Neural progenitor cell (in vitro differentiated cells): Measurements from ENCODE around the gene PSMA3. TPM values are rescaled to one million over a fixed set of nuclear protein-coding genes. Genes with fewer than 3 reads are reported as not detected.

Experiments
- DNase-seq: peaks from one replicate; pipeline ENCODE4 v3.0.0-alpha.2; 2016; ENCODE audit warnings: low spot score
- H2AFZ ChIP-seq: fragments of 200-600 bp; sonication (generic); replicated peaks from 2 replicates; pipeline ENCODE4 v1.6.1; 2016; ENCODE audit warnings: antibody characterized with exemption
- H3F3A ChIP-seq: fragments of 200-600 bp; sonication (generic); 2 replicates; pipeline ENCODE4 v1.6.1; 2016; ENCODE audit warnings: antibody characterized with exemption, low read depth
- H3K27ac ChIP-seq: fragments of 200-600 bp; sonication (generic); 2 replicates; pipeline ENCODE4 v1.5.1; 2016; ENCODE audit warnings: mild to moderate bottlenecking
- H3K27me3 ChIP-seq: fragments of 200-600 bp; sonication (generic); 2 replicates; pipeline ENCODE4 v1.6.1; 2016; ENCODE audit warnings: mild to moderate bottlenecking, moderate library complexity
- H3K36me3 ChIP-seq: fragments of 200-600 bp; sonication (generic); 2 replicates; pipeline ENCODE4 v1.5.1; 2016
- H3K4me1 ChIP-seq: fragments of 200-600 bp; sonication (generic); 2 replicates; pipeline ENCODE4 v1.6.1; 2016; ENCODE audit warnings: mixed run types
- H3K4me2 ChIP-seq: fragments of 200-600 bp; sonication (generic); 2 replicates; pipeline ENCODE4 v1.6.1; 2016
- H3K4me3 ChIP-seq: fragments of 200-600 bp; sonication (generic); 2 replicates; pipeline ENCODE4 v1.5.1; 2016
- H3K79me2 ChIP-seq: fragments of 200-600 bp; sonication (generic); 2 replicates; pipeline ENCODE4 v1.6.1; 2016; ENCODE audit warnings: low read depth
- H3K9ac ChIP-seq: fragments of 200-600 bp; sonication (generic); 2 replicates; pipeline ENCODE4 v1.6.1; 2016
- H3K9me3 ChIP-seq: fragments of 200-600 bp; sonication (generic); 2 replicates; pipeline ENCODE4 v1.5.1; 2016; ENCODE audit warnings: low read depth
- H4K20me1 ChIP-seq: fragments of 200-600 bp; sonication (generic); 2 replicates; pipeline ENCODE4 v1.6.1; 2016; ENCODE audit warnings: low read depth
- H3K27ac Mint-ChIP-seq: 3 replicates; pipeline ENCODE4 v1.8.0; 2021; ENCODE audit warnings: mixed read lengths
- H3K27me3 Mint-ChIP-seq: 2 replicates; pipeline ENCODE4 v1.8.0; 2022; ENCODE audit warnings: low read depth, mild to moderate bottlenecking, inconsistent platforms, moderate library complexity, mixed read lengths; ENCODE audit not compliant: insufficient read depth
- H3K36me3 Mint-ChIP-seq: 3 replicates; pipeline ENCODE4 v1.8.0; 2021; ENCODE audit warnings: mixed read lengths
- H3K4me1 Mint-ChIP-seq: 3 replicates; pipeline ENCODE4 v1.8.0; 2021; ENCODE audit warnings: mixed read lengths
- H3K4me3 Mint-ChIP-seq: 3 replicates; pipeline ENCODE4 v1.8.0; 2021; ENCODE audit warnings: mild to moderate bottlenecking, moderate library complexity, mixed read lengths
- H3K9me3 Mint-ChIP-seq: 3 replicates; pipeline ENCODE4 v1.8.0; 2020; ENCODE audit warnings: mixed read lengths
- EZH2 ChIP-seq: fragments of 200-600 bp; sonication (generic); IDR thresholded peaks from 2 replicates; pipeline ENCODE4 v1.6.1; 2017; ENCODE audit warnings: antibody characterized with exemption, mild to moderate bottlenecking, moderate library complexity
- EZH2phosphoT487 ChIP-seq: fragments of 200-600 bp; sonication (generic); IDR thresholded peaks from 2 replicates; pipeline ENCODE4 v1.6.1; 2017; ENCODE audit warnings: antibody characterized with exemption
- total RNA-seq: library from RNA; depleted of rRNA; stranded (reverse); fragments of >200 nt; gene quantifications from 2 replicates; pipeline ENCODE4 v1.2.3, GENCODE V29; 2015; ENCODE audit warnings: low replicate concordance
- TF ChIP-seq, protein P1 (sequence below): fragments of 200-600 bp; sonication (generic); IDR thresholded peaks from 2 replicates; pipeline ENCODE4 v1.5.1; 2017; ENCODE audit warnings: antibody characterized with exemption, mild to moderate bottlenecking

The PSMA3 gene
- total RNA-seq, 1 donor from 2014 or later: 268 TPM

DNA sequence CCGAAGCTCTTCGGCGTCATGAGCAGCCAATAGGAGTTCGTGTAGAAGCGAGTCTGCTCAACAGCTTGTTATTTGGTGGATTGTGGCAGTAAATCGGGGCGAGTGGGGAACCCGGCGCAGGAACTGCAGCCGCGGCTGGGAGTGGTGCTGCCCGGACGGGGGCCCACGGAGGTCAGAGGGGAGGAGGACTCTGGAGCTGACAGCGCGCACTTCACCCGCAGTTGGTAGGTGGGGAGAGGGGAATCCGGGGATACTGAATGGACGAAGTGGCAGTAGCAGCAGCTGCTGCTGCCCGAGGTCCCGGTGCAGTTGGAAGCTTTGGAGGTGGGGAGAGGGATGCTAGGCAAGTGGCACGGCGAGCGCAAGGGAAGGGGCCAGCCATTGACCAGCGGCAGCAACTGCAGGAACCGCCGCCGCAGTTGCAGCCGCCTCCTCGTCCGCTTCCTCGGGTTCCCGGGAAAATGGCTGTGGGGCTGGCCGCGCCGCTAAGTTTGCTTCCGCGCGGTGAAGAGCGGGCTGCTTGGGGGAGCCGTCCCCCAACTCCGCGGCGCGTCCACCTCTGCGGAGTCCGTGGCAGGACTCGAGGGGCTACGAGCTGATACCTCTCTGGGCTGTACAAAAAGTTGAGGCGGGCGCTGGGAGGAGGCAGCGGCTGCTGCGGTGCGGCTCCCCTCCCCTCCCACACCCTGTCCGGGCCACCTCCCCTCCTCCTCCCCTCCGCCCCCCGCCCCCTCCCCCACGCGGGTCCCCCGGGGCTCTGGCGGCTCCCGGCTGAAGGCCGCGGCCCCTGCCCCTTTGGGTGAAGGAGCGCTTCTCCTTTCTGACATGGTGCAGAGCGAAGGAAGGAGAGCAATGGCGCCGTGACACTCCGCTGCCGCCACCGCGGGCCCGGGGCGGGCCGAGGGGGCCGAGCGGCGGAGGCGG is 54.1 kb downstream of the PSMA3 start, which contains the start of gene ARID4A:
TSS of gene ARID4A (plus strand) at position 79 of the 924 bp plus-strand sequence. CDS start 1,300 bp downstream, outside the sequence.
- Histone ChIP-seq H3K9me3 (no peaks in the 10 kb centered on the region), H3K4me3 (peak within 1 kb of the TSS; percentile 89), H3K36me3 (peaks cover 11% of the 10 kb centered on the region), H3K79me2 (peaks cover 76% of the 10 kb centered on the region), H3K4me1 (peaks cover 16% of the 10 kb centered on the region), H3K4me2 (peak within 1 kb of the TSS; percentile 94), H2AFZ (peak within 1 kb of the TSS; percentile 74), H3K9ac (peak within 1 kb of the TSS; percentile 94), H3F3A (peaks cover 15% of the 10 kb centered on the region), H3K27me3 (no peaks in the 10 kb centered on the region), H3K27ac (peak within 1 kb of the TSS; percentile 98), H4K20me1 (peaks cover 29% of the 10 kb centered on the region)
- peak; percentile 63 for DNase-seq
- TF ChIP-seq EZH2 (no peak), EZH2phosphoT487 (no peak)
- TF ChIP-seq, protein P1, sequence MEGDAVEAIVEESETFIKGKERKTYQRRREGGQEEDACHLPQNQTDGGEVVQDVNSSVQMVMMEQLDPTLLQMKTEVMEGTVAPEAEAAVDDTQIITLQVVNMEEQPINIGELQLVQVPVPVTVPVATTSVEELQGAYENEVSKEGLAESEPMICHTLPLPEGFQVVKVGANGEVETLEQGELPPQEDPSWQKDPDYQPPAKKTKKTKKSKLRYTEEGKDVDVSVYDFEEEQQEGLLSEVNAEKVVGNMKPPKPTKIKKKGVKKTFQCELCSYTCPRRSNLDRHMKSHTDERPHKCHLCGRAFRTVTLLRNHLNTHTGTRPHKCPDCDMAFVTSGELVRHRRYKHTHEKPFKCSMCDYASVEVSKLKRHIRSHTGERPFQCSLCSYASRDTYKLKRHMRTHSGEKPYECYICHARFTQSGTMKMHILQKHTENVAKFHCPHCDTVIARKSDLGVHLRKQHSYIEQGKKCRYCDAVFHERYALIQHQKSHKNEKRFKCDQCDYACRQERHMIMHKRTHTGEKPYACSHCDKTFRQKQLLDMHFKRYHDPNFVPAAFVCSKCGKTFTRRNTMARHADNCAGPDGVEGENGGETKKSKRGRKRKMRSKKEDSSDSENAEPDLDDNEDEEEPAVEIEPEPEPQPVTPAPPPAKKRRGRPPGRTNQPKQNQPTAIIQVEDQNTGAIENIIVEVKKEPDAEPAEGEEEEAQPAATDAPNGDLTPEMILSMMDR: no peak
- Mint-ChIP-seq H3K4me1 (peaks cover 29% of the 10 kb centered on the region), H3K27ac (no peak within 1 kb of the TSS), H3K36me3 (peaks cover 28% of the 10 kb centered on the region), H3K4me3 (peak within 1 kb of the TSS; percentile 100), H3K27me3 (peaks cover 2% of the 10 kb centered on the region), H3K9me3 (no peaks in the 10 kb centered on the region)

DNA sequence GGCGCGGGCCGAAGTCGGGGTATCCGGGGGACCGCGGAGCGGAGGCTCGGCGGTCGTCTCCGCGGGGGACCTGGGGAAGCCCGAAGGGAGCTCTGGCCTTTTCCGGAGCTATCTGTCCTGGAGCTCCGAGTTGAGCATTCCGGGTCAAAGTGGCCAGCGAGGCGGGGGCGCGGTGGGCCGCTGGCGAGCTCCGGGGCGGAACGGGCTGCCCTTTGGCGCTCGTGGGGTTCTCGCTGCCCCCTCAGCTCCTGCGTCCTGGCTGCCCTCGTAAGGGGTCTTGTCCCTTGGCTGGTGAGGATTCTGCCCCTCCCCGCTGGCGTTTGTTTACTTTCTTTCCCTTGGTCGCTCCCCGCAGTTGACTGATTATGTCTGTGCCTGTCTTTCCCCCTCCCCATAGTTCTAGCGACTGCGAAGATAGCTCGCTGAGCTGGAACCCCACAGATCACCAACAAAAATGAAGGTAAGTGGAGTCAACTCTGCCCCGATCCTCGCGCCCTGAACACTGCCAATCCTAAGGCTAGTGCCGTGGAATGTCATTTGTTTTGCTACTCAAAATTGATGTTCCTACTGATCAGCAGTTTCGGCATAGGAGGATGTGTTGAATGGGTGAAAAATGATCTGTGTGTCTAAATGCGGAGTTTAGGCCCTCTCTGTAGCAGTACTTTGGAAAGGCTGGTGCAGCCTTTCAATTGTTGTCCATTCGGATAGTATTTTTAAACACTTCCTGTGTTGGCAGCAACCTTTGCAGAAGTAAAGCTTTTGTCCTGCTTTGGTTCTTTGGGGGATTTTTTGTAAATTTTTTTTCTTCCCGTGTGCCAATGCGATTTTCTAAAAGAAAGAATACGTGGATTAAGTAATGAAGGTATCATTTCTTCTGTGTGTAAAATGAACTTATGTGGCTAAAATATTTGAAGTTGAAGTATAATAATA is 55.0 kb downstream of the PSMA3 start:
- H3K4me3 Mint-ChIP-seq: peak overlapping the region; percentile 100
- peaks cover 15% of the 10 kb centered on the region for H3F3A ChIP-seq
- H4K20me1 ChIP-seq: peaks cover 23% of the 10 kb centered on the region
- no peaks in the 10 kb centered on the region for H3K27me3 ChIP-seq
- peak overlapping the region; percentile 96 for H3K27ac Mint-ChIP-seq
- H3K4me1 ChIP-seq: peaks cover 16% of the 10 kb centered on the region
- H3K4me1 Mint-ChIP-seq: peaks cover 27% of the 10 kb centered on the region
- peak; percentile 69 for DNase-seq
- no peaks in the 10 kb centered on the region for H3K9me3 ChIP-seq
- peak overlapping the region; percentile 17 for H3K9ac ChIP-seq
- H3K36me3 Mint-ChIP-seq: peaks cover 23% of the 10 kb centered on the region
- peak overlapping the region; percentile 92 for H3K4me2 ChIP-seq
- TF ChIP-seq, protein P1: no peak
- TF ChIP-seq EZH2 (no peak), EZH2phosphoT487 (no peak)
- peaks cover 67% of the 10 kb centered on the region for H3K79me2 ChIP-seq
- peaks cover 16% of the 10 kb centered on the region for H3K36me3 ChIP-seq
- H3K27me3 Mint-ChIP-seq: peaks cover 2% of the 10 kb centered on the region
- no peaks in the 10 kb centered on the region for H3K9me3 Mint-ChIP-seq
- peak overlapping the region; percentile 89 for H3K4me3 ChIP-seq
- H2AFZ ChIP-seq: peak overlapping the region; percentile 26
- H3K27ac ChIP-seq: peak overlapping the region; percentile 48

DNA sequence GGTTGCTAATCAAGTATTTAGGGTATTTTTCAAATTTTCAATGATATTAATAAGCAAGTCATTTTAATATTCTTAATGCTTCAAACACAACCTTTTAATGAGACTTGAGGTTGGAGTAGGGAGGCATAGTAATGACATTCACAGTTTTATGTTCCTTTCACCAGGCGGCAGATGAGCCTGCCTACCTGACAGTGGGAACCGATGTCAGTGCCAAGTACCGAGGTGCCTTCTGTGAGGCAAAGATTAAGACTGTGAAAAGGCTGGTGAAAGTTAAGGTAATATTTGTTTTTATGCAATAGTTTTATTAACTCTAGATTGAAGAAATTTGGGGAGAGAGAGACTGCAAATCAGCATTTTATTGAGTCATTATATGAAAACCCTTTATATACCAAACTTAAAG is 56.8 kb downstream of the PSMA3 start:
- H3K9me3 Mint-ChIP-seq: no peaks in the 10 kb centered on the region
- H3K27me3 Mint-ChIP-seq: no peaks in the 10 kb centered on the region
- H3K9me3 ChIP-seq: no peaks in the 10 kb centered on the region
- H3K36me3 ChIP-seq: peaks cover 32% of the 10 kb centered on the region
- TF ChIP-seq, protein P1: no peak
- TF ChIP-seq EZH2 (no peak), EZH2phosphoT487 (no peak)
- peaks cover 19% of the 10 kb centered on the region for H3K4me1 Mint-ChIP-seq
- no peak overlapping the region for H3K4me3 Mint-ChIP-seq
- DNase-seq: no peak
- H3K27me3 ChIP-seq: no peaks in the 10 kb centered on the region
- no peak overlapping the region for H3K27ac Mint-ChIP-seq
- H3K4me3 ChIP-seq: no peak overlapping the region
- no peak overlapping the region for H3K27ac ChIP-seq
- peaks cover 20% of the 10 kb centered on the region for H3K36me3 Mint-ChIP-seq
- peaks cover 15% of the 10 kb centered on the region for H3F3A ChIP-seq
- no peak overlapping the region for H3K4me2 ChIP-seq
- peaks cover 14% of the 10 kb centered on the region for H4K20me1 ChIP-seq
- H3K4me1 ChIP-seq: peaks cover 9% of the 10 kb centered on the region
- peaks cover 50% of the 10 kb centered on the region for H3K79me2 ChIP-seq
- H3K9ac ChIP-seq: no peak overlapping the region
- no peak overlapping the region for H2AFZ ChIP-seq
